PC-9 (cell line): ENCODE measurements around the gene PRR29. TPM values are rescaled to one million over a fixed set of nuclear protein-coding genes. Genes with fewer than 3 reads are reported as not detected.

ENCODE experiments used
- BruUV-seq: library from RNA; stranded (reverse); fragments of 400-500 nt; replicated peaks from 2 replicates; lab custom pipeline; 2021; lab: Mats Ljungman, UMichigan
- CTCF ChIA-PET: fragments of 300-600 bp; sonication (Branson Sonifier 250); formaldehyde crosslinking; loops from one replicate; lab custom pipeline; 2022; ENCODE audit warnings: antibody characterized with exemption; lab: Charles Lee
- POLR2A ChIA-PET: fragments of 300-600 bp; sonication (Branson Sonifier 250); formaldehyde crosslinking; loops from one replicate; lab custom pipeline; 2022; ENCODE audit warnings: antibody characterized with exemption; ENCODE audit not compliant: unreplicated experiment; lab: Charles Lee
- DNase-seq, 2 experiments: peaks; one replicate each; pipeline versions ENCODE4 v3.0.0 to v3.0.0-alpha.2; 2015 to 2022; ENCODE audit warnings: mixed read lengths in 1 of 2
- H2AFZ ChIP-seq: fragments of 200-600 bp; sonication (generic); 2 replicates; pipeline ENCODE4 v1.8.1; 2017; ENCODE audit warnings: antibody characterized with exemption
- H3F3A ChIP-seq: fragments of 200-600 bp; sonication (generic); 2 replicates; pipeline ENCODE4 v1.8.1; 2017; ENCODE audit warnings: antibody characterized with exemption, mild to moderate bottlenecking, low read depth; ENCODE audit not compliant: insufficient read depth
- H3K27ac ChIP-seq: fragments of 200-600 bp; sonication (generic); 2 replicates; pipeline ENCODE4 v1.6.1; 2016; ENCODE audit warnings: mixed run types
- H3K27me3 ChIP-seq: fragments of 200-600 bp; sonication (generic); 2 replicates; pipeline ENCODE4 v1.6.1; 2016; ENCODE audit warnings: low read depth, mixed run types; ENCODE audit not compliant: insufficient read depth
- H3K36me3 ChIP-seq: fragments of 200-600 bp; sonication (generic); 2 replicates; pipeline ENCODE4 v1.6.1; 2016; ENCODE audit warnings: low read depth, mixed run types
- H3K4me1 ChIP-seq: fragments of 200-600 bp; sonication (generic); replicated peaks from 2 replicates; pipeline ENCODE4 v1.6.1; 2016; ENCODE audit warnings: mixed run types; ENCODE audit not compliant: insufficient read depth
- H3K4me2 ChIP-seq: fragments of 200-600 bp; sonication (generic); 2 replicates; pipeline ENCODE4 v1.6.1; 2017; ENCODE audit warnings: mixed run types
- H3K4me3 ChIP-seq: fragments of 200-600 bp; sonication (generic); 2 replicates; pipeline ENCODE4 v1.6.1; 2016; ENCODE audit warnings: mixed run types
- H3K79me2 ChIP-seq: fragments of 200-600 bp; sonication (generic); 2 replicates; pipeline ENCODE4 v1.6.1; 2017; ENCODE audit warnings: low read depth, mixed run types
- H3K9me2 ChIP-seq: fragments of 200-600 bp; sonication (generic); 2 replicates; pipeline ENCODE4 v1.8.1; 2017; ENCODE audit warnings: mild to moderate bottlenecking; ENCODE audit not compliant: insufficient read depth
- H3K9me3 ChIP-seq: fragments of 200-600 bp; sonication (generic); 2 replicates; pipeline ENCODE4 v1.8.1; 2016; ENCODE audit warnings: low read depth; ENCODE audit not compliant: insufficient read depth
- H4K20me1 ChIP-seq: fragments of 200-600 bp; sonication (generic); 2 replicates; pipeline ENCODE4 v1.8.1; 2017; ENCODE audit not compliant: insufficient read depth
- EZH2 ChIP-seq: fragments of 200-600 bp; sonication (generic); IDR thresholded peaks from 2 replicates; pipeline ENCODE4 v1.8.0; 2017; ENCODE audit warnings: antibody characterized with exemption, low read depth
- intact Hi-C: fragments of 100-400 bp; cut with micrococcal nuclease; formaldehyde crosslinking; loops from one replicate; pipeline ENCODE4 v1.10.0; 2022; ENCODE audit not compliant: unreplicated experiment
- total RNA-seq: library from RNA; stranded (reverse); gene quantifications from 2 replicates; pipeline ENCODE4 v1.2.3, GENCODE V29; 2021
- TF ChIP-seq, protein P1 (sequence below): fragments of 200-600 bp; sonication (generic); conservative IDR thresholded peaks from 2 replicates; pipeline ENCODE4 v1.6.1; 2017; ENCODE audit warnings: mixed run types, antibody characterized with exemption, mild to moderate bottlenecking, moderate library complexity

Gene PRR29
- total RNA-seq, 1 experiment from 2014 or later, result 2.4 TPM

DNA sequence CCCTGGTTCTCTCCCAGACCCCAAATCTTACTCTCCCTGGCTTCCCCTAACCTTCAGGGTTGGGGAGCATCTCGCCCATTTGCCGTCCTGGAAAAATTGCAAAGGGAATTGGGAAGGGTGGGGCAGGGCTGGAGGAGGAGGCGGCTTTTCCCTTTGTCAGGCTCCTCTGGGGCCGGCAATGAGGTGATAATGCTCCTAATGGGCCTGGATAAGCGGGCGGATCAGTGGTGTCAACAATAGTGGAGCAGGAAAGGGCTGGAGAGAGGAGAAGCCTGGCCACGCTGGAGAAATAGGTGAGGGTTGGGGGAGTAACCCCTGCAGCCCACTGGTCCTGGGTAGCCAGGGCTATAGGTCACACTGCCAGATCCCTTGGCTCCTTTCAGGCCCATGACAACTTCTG lies 37.7 kb upstream of the PRR29 start:
- TF ChIP-seq, protein P1, sequence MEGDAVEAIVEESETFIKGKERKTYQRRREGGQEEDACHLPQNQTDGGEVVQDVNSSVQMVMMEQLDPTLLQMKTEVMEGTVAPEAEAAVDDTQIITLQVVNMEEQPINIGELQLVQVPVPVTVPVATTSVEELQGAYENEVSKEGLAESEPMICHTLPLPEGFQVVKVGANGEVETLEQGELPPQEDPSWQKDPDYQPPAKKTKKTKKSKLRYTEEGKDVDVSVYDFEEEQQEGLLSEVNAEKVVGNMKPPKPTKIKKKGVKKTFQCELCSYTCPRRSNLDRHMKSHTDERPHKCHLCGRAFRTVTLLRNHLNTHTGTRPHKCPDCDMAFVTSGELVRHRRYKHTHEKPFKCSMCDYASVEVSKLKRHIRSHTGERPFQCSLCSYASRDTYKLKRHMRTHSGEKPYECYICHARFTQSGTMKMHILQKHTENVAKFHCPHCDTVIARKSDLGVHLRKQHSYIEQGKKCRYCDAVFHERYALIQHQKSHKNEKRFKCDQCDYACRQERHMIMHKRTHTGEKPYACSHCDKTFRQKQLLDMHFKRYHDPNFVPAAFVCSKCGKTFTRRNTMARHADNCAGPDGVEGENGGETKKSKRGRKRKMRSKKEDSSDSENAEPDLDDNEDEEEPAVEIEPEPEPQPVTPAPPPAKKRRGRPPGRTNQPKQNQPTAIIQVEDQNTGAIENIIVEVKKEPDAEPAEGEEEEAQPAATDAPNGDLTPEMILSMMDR, result no peak
- no peak for TF ChIP-seq EZH2
- H2AFZ ChIP-seq, result no peak overlapping the region
- intact Hi-C loops, result no loop called here
- no peaks in the 10 kb centered on the region for H3K79me2 ChIP-seq
- no TSS peak for BruUV-seq
- H3K36me3 ChIP-seq, result no peaks in the 10 kb centered on the region
- H3K27me3 ChIP-seq, result no peaks in the 10 kb centered on the region
- ChIA-PET POLR2A (no interaction called here), CTCF (no interaction called here)
- H3K4me2 ChIP-seq, result peak overlapping the region; percentile 76; the same call in 1 of the 2 replicates
- peaks cover 12% of the 10 kb centered on the region for H3F3A ChIP-seq
- H4K20me1 ChIP-seq, result no peaks in the 10 kb centered on the region
- peaks cover 14% of the 10 kb centered on the region for H3K4me1 ChIP-seq
- no peaks in the 10 kb centered on the region for H3K9me3 ChIP-seq
- DNase-seq, result no peak
- no peak overlapping the region for H3K27ac ChIP-seq
- H3K9me2 ChIP-seq, result no peaks in the 10 kb centered on the region
- H3K4me3 ChIP-seq, result no peak overlapping the region

DNA sequence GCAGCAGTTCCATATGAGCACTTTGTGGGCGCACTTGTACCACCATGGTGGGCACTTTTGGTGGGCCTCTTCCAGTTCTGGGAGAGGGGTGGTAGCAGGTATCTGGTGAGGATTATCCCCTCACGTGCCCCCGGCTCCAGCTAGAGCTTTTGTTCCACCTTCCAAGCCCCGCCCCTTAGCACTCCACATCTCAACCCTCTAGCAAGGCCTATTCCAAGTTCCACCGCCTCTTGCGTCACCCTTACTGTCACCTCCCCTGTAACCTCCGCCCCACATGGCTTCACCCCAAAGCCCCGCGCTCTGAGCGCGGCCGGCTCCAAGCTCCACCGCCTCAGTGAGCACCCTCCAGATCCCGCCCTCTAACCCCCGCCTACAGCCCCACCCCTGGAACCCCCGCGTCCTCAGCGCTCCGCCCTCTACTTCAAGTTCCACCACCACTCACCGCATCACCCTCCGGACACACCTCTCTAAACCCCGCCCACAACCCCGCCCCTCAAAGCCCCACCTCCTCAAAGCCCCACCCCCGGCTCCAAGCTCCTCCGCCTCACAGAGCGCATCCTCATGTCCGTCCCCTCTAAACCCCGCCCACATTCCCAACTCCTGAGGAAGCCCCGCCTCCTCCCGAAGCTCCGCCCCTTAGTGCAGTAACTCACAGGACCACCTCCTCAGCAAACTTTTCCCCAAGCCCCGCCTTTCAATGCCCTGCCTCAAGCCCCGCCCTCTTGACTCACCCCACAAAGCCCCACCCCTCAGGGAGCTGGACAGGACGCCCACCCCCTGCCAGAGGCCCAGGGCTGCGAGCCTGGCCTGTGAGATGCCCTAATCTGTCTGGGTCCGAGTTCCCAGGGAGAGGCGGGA lies 36.6 kb upstream of the PRR29 start:
- BruUV-seq, result no TSS peak
- H3K36me3 ChIP-seq, result no peaks in the 10 kb centered on the region
- ChIA-PET CTCF (interaction anchor here (0.6 kb wide), 1 partner anchor 580 kb away, joined by 4 read pairs; no protein-coding TSS in a partner anchor), POLR2A (interaction anchor here (0.6 kb wide), 1 partner anchor 8 kb away, joined by 3 read pairs; no protein-coding TSS in a partner anchor)
- H3K4me2 ChIP-seq, result peak overlapping the region; percentile 76
- H3K79me2 ChIP-seq, result no peaks in the 10 kb centered on the region
- H3K27me3 ChIP-seq, result no peaks in the 10 kb centered on the region
- no peaks in the 10 kb centered on the region for H4K20me1 ChIP-seq
- peak; percentile 74 to 90 for DNase-seq
- H3K4me3 ChIP-seq, result peak overlapping the region; percentile 48
- no peaks in the 10 kb centered on the region for H3K9me3 ChIP-seq
- intact Hi-C loops, result no loop called here
- peaks cover 12% of the 10 kb centered on the region for H3F3A ChIP-seq
- TF ChIP-seq, protein P1, result no peak
- TF ChIP-seq EZH2, result no peak
- no peak overlapping the region for H3K27ac ChIP-seq
- H3K4me1 ChIP-seq, result peaks cover 14% of the 10 kb centered on the region
- H3K9me2 ChIP-seq, result no peaks in the 10 kb centered on the region
- H2AFZ ChIP-seq, result peak overlapping the region; percentile 20; the same call in 1 of the 2 replicates

DNA sequence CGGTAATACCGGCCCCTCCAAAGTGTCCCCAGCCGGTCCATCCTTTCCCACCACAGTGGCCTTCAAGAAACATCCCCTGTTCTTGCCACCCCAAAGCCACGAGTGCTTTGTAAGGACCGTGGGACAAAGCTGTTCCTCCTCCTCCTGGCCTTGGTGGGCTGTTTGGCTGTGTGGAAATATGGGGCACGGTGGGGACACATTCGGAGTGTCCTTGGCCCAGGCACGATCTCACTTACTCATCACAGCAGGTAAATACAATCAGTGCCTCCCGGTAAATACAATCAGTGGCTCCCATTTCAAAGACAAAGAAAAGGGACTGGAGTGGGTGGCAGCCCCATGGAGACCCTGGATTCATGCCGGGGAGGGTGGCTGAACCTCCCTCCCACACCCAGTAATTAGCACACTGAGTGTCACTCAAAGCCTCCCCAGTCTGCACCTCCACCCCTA lies 35.8 kb upstream of the PRR29 start:
- no TSS peak for BruUV-seq

More for the DNA sequence above, 35.8 kb upstream of the PRR29 start:
- TF ChIP-seq, protein P1, result no peak
- TF ChIP-seq EZH2, result no peak
- H3K9me2 ChIP-seq, result no peaks in the 10 kb centered on the region
- POLR2A ChIA-PET, result interaction anchor here (0.6 kb wide), 1 partner anchor 9 kb away, joined by 3 read pairs; no protein-coding TSS in a partner anchor
- H3K36me3 ChIP-seq, result no peaks in the 10 kb centered on the region
- H3K27me3 ChIP-seq, result no peaks in the 10 kb centered on the region
- H3K79me2 ChIP-seq, result no peaks in the 10 kb centered on the region
- H2AFZ ChIP-seq, result no peak overlapping the region
- no peak for DNase-seq
- no peaks in the 10 kb centered on the region for H3K9me3 ChIP-seq
- H4K20me1 ChIP-seq, result no peaks in the 10 kb centered on the region
- intact Hi-C loops, result no loop called here
- CTCF ChIA-PET, result interaction anchor here (0.6 kb wide), 1 partner anchor 580 kb away, joined by 4 read pairs; no protein-coding TSS in a partner anchor
- H3F3A ChIP-seq, result peaks cover 12% of the 10 kb centered on the region
- no peak overlapping the region for H3K4me3 ChIP-seq
- H3K4me2 ChIP-seq, result no peak overlapping the region
- H3K4me1 ChIP-seq, result peaks cover 14% of the 10 kb centered on the region
- H3K27ac ChIP-seq, result no peak overlapping the region
